ENCODE results near the gene IRAK3. TPM values are rescaled to one million over a fixed set of nuclear protein-coding genes. Genes with fewer than 3 reads are reported as not detected.

Gene IRAK3
- total RNA-seq, 1 experiment from 2014 or later = 0.12 TPM

GRCh38 chr12:66275040-66275439 is 86.0 kb downstream of the IRAK3 start:
- Histone ChIP-seq H3K36me3 (ENCODE audit: control insufficient read depth in 1 of 2, insufficient read depth in 2 of 2, low read length in 2 of 2) (no peaks in the 10 kb centered on the region), H4K20me1 (ENCODE audit: insufficient read depth) (no peaks in the 10 kb centered on the region), H3K4me2 (ENCODE audit: low read length) (no peak overlapping the region), H3K9ac (ENCODE audit: low read length) (no peak overlapping the region), H3K4me3 (replicated peaks in 1 of 2; ENCODE audit: low read depth in 1 of 2, low read length in 2 of 2) (no peak overlapping the region), H3K9me3 (ENCODE audit: control insufficient read depth in 1 of 2, insufficient read depth in 1 of 2, low read depth in 1 of 2, low read length in 2 of 2) (no peaks in the 10 kb centered on the region), H3K27me3 (ENCODE audit: insufficient read depth, low read length) (0 out of 2 replicates have a peak, but pooled peaks cover 4% of the 10 kb centered on the region), H3K79me2 (ENCODE audit: insufficient read depth, low read length) (no peaks in the 10 kb centered on the region), H3K9me2 (ENCODE audit: insufficient read depth) (no peaks in the 10 kb centered on the region), H3K27ac (ENCODE audit: low read depth, low read length) (no peak overlapping the region), H2AFZ (ENCODE audit: low read depth, low read length, poor library complexity, severe bottlenecking) (no peak overlapping the region), H3K4me1 (ENCODE audit: control insufficient read depth in 1 of 2, insufficient read depth in 2 of 2, low read length in 2 of 2) (no peaks in the 10 kb centered on the region)
- no TSS peak for BruUV-seq (replicated peaks)
- ATAC-seq = no peak
- TF ChIP-seq SP1 (IDR thresholded peaks at IDR 0.05; ENCODE audit: low read depth) (no peak), POLR2A (IDR thresholded peaks at IDR 0.05; ENCODE audit: borderline replicate concordance, extremely low read depth, insufficient read depth, insufficient read length) (no peak), TCF7L2 (IDR thresholded peaks at IDR 0.05; ENCODE audit: borderline replicate concordance, extremely low read depth, insufficient read depth, insufficient read length) (no peak), CBX3 (IDR thresholded peaks at IDR 0.05; ENCODE audit: low read depth) (no peak), CEBPB (IDR thresholded peaks at IDR 0.05; ENCODE audit: low read depth) (no peak), SRF (IDR thresholded peaks at IDR 0.05; ENCODE audit: low read depth) (no peak)
- intact Hi-C loops (cut with micrococcal nuclease) = loop anchor here (5.0 kb wide), 1 partner anchor 417 kb away; no protein-coding TSS in a partner anchor
- DNase-seq (ENCODE audit: low read depth, low spot score) = no peak
- POLR2A ChIA-PET = no interaction called here
- CTCF ChIA-PET = no interaction called here
- RAD21 ChIA-PET (ENCODE audit: low non-redundant PET in 1 of 2, low total read pairs in 2 of 2, uncharacterized antibody in 2 of 2, unreplicated experiment in 2 of 2) = no interaction called here

DNA sequence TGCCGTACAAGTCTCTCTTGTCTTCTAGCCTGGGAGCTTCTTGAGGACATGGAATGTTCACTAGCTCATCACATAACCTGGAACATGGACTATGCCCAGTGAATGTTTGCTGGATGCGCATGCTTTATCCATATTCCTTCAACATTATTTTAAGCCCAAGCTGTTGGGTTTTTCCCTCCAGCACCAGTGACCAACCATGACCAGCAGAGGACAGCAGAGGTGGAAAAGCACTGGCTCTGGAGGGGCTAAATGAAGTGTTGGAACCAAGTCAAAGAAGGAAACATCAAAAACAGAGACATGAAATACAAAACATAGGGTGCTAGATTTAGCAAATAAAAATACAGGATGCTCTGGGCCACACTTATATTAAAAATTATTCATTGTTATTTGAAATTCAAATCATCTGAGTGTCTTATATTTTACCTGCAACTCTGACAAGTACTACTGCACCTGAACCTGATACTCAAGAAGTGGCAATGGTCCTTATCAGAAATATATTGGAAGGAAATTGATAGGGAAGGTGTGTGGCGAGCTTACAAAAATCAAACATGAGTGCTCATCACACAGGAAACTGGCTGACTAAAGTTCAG is 90.2 kb downstream of the IRAK3 start:
- peak; percentile 33 for DNase-seq (ENCODE audit: low read depth, low spot score)
- H3K4me2 ChIP-seq (ENCODE audit: low read length) = no peak overlapping the region
- RAD21 ChIA-PET (ENCODE audit: low non-redundant PET in 1 of 2, low total read pairs in 2 of 2, uncharacterized antibody in 2 of 2, unreplicated experiment in 2 of 2) = interaction anchor here in 1 of 2 experiments (0.6 kb wide), 1 partner anchor 44 kb away, joined by 5 read pairs; no protein-coding TSS in a partner anchor
- TF ChIP-seq ELF1 (IDR thresholded peaks at IDR 0.05; ENCODE audit: borderline replicate concordance, low read depth) (no peak), RAD21 (IDR thresholded peaks at IDR 0.05; ENCODE audit: low read depth) (peak; percentile 74), ATF3 (IDR thresholded peaks at IDR 0.05) (no peak), POLR2AphosphoS5 (IDR thresholded peaks at IDR 0.05; ENCODE audit: low read depth, low read length) (no peak), JUND (IDR thresholded peaks at IDR 0.05) (no peak), FOSL1 (IDR thresholded peaks at IDR 0.05; ENCODE audit: low read depth) (no peak), SRF (IDR thresholded peaks at IDR 0.05; ENCODE audit: low read depth) (no peak), EZH2phosphoT487 (IDR thresholded peaks at IDR 0.05; ENCODE audit: borderline replicate concordance) (no peak), SP1 (IDR thresholded peaks at IDR 0.05; ENCODE audit: low read depth) (peak; percentile 28; the same call in 1 of the 2 replicates), ZNF274 (IDR thresholded peaks at IDR 0.05; ENCODE audit: low read depth, low read length) (no peak), CBX3 (IDR thresholded peaks at IDR 0.05; ENCODE audit: low read depth) (0 out of 2 replicates have a peak, but pooled peaks have one; percentile 29), POLR2A (IDR thresholded peaks at IDR 0.05; ENCODE audit: borderline replicate concordance, extremely low read depth, insufficient read depth, insufficient read length) (no peak), EGR1 (IDR thresholded peaks at IDR 0.05; ENCODE audit: low read depth) (no peak), CEBPB (IDR thresholded peaks at IDR 0.05; ENCODE audit: low read depth) (no peak), EZH2 (IDR thresholded peaks at IDR 0.05) (no peak)
- TF ChIP-seq, protein P1, sequence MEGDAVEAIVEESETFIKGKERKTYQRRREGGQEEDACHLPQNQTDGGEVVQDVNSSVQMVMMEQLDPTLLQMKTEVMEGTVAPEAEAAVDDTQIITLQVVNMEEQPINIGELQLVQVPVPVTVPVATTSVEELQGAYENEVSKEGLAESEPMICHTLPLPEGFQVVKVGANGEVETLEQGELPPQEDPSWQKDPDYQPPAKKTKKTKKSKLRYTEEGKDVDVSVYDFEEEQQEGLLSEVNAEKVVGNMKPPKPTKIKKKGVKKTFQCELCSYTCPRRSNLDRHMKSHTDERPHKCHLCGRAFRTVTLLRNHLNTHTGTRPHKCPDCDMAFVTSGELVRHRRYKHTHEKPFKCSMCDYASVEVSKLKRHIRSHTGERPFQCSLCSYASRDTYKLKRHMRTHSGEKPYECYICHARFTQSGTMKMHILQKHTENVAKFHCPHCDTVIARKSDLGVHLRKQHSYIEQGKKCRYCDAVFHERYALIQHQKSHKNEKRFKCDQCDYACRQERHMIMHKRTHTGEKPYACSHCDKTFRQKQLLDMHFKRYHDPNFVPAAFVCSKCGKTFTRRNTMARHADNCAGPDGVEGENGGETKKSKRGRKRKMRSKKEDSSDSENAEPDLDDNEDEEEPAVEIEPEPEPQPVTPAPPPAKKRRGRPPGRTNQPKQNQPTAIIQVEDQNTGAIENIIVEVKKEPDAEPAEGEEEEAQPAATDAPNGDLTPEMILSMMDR (IDR thresholded peaks at IDR 0.05 in 2 of 3, conservative IDR thresholded peaks at IDR 0.05 in 1 of 3; ENCODE audit: borderline replicate concordance in 1 of 3, insufficient read depth in 1 of 3, low read depth in 2 of 3, low read length in 2 of 3) = peak; percentile 81 to 90 (median 89)

More for the DNA sequence above, 90.2 kb downstream of the IRAK3 start:
- POLR2A ChIA-PET = interaction anchor here (1.0 kb wide), 1 partner anchor 23 kb away, joined by 3 read pairs; the partner anchor contains the start of gene HELB
- Histone ChIP-seq H3K4me3 (replicated peaks in 1 of 2; ENCODE audit: low read depth in 1 of 2, low read length in 2 of 2) (no peak overlapping the region), H3K79me2 (ENCODE audit: insufficient read depth, low read length) (no peaks in the 10 kb centered on the region), H3K27me3 (ENCODE audit: insufficient read depth, low read length) (0 out of 2 replicates have a peak, but pooled peaks cover 4% of the 10 kb centered on the region), H3K9me3 (ENCODE audit: control insufficient read depth in 1 of 2, insufficient read depth in 1 of 2, low read depth in 1 of 2, low read length in 2 of 2) (no peaks in the 10 kb centered on the region), H2AFZ (ENCODE audit: low read depth, low read length, poor library complexity, severe bottlenecking) (no peak overlapping the region), H3K9me2 (ENCODE audit: insufficient read depth) (no peaks in the 10 kb centered on the region), H4K20me1 (ENCODE audit: insufficient read depth) (no peaks in the 10 kb centered on the region), H3K4me1 (ENCODE audit: control insufficient read depth in 1 of 2, insufficient read depth in 2 of 2, low read length in 2 of 2) (no peaks in the 10 kb centered on the region), H3K9ac (ENCODE audit: low read length) (no peak overlapping the region), H3K36me3 (ENCODE audit: control insufficient read depth in 1 of 2, insufficient read depth in 2 of 2, low read length in 2 of 2) (no peaks in the 10 kb centered on the region), H3K27ac (ENCODE audit: low read depth, low read length) (no peak overlapping the region)
- intact Hi-C loops (cut with micrococcal nuclease) = loop anchor here (1.0 to 5.0 kb wide), 2 partner anchors 130 to 413 kb away; no protein-coding TSS in a partner anchor
- peak; percentile 92 for ATAC-seq
- BruUV-seq (replicated peaks) = no TSS peak
- CTCF ChIA-PET = interaction anchor here (0.6 to 2.5 kb wide), 8 partner anchors 9 to 276 kb away, joined by 3 to 17 read pairs (median 5); partner anchors contain the start of gene TMBIM4
